NCI-H1436 (cell line): ENCODE measurements around the gene EPB41L1.
"Not testable (repeated sequence)": the region's sequence is repeated elsewhere in the genome, so short reads cannot be mapped to it uniquely, and the experiment has no call there.

ENCODE experiments used
- DNase-seq: peaks from one replicate; lab custom pipeline; 2025; lab: John Stamatoyannopoulos, UW

EPB41L1 gene

DNA sequence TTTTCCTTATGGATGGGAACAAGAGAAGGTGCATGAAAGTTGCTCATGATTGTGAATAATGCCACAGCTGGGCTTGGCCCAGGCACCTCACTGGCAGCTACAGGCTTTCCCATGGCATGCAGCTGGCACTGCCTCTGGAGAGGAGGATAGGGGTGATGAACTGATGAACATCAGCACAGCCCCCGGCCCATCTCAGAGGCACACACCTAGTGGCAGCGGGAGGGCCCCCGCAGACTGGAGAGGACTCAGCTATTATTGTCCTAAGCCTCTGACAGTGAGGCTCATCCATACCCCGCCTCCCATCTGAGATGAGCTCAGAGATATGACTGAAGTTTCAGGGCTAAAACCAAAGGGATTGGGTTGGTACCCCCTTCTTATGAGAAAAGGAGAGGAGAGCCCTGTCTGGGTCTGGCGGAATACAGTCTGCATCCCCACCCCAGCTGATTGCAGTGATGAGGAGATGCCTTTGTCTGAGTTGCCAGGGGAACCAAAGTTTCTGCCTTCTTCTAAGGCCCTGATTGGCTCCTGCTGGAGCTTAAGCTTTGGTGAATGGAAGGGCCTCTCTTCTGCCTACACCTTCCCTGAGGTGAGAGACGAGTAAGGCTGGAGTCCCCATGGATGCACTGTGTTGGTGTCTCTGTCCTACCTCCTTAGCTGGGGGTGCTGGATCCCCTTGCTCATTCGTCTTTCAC, 27.6 kb upstream of the EPB41L1 start:
- DNase-seq = no peak

DNA sequence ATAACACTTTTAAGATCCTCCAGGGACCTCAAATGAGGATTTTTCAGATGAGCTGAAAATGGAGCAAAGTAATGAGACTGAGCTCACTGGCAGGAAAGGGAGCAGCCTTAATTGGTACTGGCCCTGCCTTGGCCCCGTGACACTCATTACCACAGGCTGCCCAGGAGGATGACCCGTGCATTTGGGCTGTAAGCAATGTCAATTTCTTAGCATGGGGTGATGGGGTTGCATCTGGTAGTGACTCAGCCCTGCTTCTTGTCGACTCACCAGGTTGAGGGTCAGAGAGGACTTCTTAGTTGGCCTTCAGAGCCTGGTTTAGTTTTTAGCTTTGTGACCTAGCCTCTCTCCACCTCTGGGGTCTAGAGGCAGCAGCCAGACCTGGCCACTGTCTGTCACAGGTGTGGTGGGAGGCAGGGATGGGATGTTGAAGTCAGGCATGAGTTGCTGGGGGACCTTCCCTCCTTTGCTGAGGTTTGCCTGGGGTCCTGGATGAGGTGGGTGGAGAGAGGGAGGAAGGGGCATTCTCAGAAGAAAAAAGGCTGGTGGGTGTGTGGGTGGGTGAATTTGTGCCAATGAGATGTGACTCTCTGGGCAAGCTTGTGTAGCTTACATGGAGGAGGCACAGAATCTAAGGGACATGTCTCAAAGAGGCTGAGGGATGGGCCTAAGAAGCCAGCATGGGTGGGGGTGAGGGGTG, 25.9 kb upstream of the EPB41L1 start:
- DNase-seq = no peak

DNA sequence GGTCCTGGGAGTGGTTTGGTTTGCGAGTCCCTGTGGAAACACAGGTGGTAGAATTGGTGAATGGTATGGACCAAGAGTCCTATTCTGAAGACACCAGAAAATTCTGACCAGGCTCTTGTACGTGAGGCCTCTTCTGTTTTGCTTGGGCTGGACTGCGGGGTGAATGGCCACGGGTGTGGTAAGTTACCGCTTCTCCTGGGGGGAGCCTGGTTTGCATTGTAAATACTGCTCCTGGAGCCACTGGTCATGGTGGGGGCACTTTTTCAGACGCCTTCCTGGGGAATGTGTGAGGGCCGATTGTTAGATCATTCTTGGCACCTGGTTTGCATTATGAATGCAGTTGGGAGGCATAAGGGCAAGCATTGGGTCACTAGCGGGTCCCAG, 25.4 kb upstream of the EPB41L1 start:
- no peak for DNase-seq

DNA sequence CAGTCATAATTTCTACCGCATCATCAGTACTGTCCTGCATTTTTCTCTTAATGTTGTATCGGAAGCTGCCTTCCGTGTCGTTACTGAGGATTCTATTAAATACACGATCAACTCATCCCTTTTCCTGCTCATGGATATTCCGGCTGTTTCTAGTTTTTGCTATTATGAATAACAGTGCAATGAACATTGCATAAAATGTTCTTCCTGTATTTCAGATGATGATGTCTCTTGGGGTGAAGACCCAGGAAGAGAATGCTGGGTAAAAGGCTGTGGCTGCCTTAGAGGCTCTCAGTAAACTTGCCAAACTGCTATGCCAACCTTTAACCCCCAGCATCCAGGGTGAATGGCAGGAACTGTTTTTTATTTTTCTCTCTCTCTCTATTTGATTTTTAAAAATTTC, 24.1 kb upstream of the EPB41L1 start:
- no peak for DNase-seq

DNA sequence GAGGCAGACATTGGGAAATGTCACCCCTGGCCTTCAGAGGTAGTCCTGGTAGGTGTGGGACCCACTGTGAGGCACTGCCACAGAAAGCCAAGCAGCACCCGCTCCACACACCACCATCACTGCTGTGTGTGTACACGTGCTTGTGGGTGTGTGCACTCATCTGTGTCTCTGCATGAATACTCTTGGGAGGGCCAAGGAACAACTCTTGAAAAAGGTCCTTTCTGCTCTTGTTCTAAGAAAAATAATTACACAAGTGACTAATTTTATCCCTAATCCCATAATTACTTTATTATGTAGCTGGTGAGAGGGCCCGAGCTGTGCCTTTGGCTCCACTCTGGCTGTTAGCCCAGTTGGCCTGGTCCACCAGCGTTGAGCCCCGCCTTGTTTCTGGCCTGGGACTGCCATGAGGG, 21.7 kb upstream of the EPB41L1 start:
- DNase-seq = no peak

DNA sequence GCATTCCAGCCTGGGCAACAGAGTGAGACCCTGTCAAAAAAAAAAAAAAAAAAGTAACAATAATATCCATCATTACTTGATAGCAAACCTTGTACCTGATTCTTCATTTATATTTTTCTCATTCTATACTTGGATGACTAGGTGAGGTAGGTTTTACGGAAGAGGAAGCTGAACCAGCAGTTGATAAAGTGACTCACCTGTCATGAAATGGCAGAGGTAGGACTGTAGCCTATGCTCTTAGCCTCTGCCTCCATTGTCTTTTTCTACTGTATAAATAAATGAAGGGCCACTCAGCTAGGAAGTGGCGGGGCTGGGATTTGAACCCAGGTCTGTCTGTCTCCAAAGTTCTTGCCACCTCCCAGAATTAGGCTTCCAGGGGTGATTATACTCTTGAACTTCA, 20.7 kb upstream of the EPB41L1 start:
- no peak for DNase-seq

DNA sequence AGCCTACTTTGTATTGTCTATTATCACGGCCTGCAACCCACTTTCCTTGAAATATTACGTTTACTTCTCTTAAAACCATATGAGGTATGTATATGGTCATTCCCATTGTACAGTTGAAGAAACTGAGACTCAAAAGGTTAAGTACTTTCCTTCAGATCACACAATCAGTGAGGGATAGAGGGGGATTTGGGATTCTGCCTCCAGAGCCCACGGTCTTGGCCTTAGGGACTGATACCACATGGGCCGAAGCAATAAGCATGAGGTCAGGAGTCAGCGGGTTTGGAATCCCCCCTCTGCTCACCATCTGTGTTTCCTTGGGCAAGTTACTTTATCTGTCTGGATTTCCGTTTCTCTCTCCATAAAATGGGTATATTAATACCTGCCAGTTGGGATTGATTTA, 19.4 kb upstream of the EPB41L1 start:
- no peak for DNase-seq

DNA sequence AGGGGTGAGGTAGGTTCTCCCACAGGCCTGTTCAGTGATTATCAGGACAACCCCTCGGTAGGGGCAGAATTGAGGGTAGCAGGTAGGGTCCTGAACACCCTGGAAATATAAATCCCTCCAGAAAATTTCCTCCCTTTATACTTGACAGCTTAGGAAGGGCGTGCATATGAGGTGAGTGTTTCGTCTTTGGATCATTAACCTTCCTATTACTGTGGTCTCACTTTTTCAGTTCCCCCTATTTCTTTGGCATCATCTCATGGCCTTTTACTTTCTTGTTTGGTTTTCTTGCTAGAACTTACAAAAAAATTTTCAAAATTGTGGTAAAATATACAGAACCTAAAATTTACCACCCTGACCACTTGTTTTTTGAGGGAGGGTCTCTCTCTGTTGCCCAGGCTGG, 18.7 kb upstream of the EPB41L1 start:
- DNase-seq = no peak

DNA sequence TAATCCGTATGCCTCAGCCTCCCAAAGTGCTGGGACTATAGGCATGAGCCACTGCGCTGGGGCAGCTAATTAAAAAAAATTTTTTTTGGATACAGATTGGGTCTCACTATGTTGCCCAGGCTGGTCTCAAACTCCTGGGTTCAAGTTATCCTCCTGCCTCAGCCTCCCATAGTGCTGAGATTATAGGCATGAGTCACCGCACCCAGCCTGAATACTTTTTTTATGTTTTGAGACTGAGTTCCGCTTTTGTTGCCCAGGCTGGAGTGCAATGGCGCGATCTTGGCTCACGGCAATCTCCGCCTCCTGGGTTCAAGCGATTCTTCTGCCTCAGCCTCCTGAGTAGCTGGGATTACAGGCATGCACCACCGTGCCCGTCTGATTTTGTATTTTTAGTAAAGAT, 17.2 kb upstream of the EPB41L1 start:
- DNase-seq = not testable (repeated sequence)

DNA sequence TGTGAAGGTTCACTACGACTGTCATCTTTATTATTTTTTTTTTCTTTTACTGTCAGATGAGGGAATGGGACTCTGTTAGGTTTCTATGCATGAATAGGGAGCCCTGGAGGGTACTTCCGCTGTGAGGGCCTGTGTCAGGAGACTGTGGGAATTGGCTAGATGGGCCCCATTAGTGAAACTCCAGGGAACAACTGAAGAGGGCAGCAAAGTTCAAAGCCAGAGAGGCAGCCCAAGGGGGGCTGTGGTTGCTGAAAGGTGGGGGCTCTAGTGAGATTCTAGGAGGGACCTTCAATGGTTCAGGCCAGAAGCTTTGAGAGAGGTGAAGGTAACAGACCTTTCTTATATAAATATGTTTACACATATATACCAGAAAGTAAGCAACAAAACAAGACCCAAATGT, 13.2 kb upstream of the EPB41L1 start:
- DNase-seq = no peak

DNA sequence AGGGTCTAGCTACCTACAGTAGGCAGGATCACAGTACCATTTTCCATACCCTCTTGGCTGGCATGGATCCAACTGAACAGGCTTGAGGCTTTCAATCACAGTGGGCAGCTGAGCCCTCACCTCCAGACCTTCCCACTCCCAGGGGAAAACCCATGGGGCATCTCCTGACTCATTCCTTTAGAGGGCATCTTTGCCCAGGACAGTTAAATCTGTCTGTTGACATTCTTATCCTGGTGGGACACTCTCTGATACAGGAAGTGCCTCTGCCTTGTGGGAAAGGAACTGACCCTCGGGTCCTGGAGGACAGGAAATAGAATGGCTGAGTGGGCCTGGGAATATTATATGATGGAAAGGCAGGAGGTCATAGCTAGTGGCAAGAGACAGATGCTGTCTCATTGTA, 10.2 kb upstream of the EPB41L1 start:
- no peak for DNase-seq

DNA sequence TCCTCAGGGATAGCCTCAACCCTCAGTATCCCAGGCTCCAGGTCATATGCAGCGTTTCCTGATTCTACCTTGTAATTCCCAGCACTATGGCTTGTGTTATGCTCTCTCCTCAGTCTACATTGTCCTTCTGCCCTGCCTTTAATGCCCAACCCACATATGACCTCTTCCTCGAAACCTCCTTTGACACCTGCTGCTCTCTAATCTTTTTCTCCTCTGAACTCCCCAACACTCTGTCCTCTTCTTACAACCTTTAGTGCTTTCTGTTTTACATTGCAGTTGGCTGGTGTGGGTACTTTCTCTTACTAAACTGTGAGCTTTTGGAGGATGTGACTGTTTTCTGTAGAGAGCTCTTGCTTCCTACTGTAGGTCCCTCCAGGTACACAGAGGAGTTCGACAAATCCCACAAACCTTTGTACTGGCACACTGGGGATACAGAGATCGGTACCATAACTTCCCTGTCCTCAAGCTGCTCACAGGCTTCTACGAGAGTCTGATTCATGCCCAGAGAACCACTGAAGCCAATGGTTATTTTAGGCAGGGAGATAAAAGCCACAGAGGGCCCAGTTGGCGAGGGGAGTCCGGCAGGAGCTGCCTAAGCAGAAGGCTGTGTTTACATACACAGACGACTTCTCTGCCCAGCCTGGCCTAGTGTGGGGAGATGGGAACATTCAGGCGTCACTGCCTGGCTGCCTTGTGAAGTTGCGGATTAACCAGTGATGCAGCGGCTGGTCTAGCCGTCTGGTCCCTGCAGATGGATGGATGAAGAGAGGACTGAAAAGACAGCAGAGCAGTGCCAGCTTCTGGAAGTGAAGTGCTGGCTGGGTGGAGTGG, 8.4 kb upstream of the EPB41L1 start:
- DNase-seq = no peak

DNA sequence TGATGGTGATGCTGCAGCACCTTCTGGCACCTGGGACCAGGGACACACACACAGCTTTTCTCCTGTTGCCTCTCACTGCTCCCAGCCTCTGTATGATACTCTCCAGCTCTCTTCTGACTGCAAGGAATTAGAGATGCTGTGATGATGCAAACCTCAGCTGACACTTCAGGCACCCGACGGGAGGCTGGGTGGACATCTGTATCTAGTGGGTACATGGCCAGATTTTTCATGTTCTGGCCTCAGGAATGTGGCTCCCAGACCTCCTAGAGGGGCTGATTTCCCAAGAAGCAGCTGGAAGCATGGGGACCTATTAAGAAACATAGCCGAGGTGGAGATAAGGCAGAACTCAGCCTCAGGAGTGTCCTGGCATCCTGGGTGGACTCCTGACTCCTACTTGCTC, 6.8 kb upstream of the EPB41L1 start:
- no peak for DNase-seq

DNA sequence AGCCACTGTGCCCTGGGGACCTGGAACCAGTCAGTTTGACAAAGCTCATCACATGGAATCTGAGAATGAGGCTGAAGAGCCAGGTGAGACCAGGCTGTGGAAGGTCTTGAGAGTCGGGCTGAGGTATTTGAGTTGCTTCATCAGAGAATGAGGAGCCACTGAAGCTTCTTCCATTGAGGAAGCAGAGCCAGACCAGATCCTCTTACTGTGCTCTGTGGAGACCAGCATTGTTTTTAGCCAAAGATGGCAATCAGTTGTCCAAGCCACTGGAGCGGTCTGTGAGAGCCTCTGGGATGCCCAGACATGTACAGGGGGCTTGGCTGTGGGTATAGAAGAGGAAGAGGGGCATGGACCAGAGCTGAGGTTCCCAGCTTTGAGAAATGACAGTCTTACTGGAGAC, 6.1 kb upstream of the EPB41L1 start:
- DNase-seq = no peak

DNA sequence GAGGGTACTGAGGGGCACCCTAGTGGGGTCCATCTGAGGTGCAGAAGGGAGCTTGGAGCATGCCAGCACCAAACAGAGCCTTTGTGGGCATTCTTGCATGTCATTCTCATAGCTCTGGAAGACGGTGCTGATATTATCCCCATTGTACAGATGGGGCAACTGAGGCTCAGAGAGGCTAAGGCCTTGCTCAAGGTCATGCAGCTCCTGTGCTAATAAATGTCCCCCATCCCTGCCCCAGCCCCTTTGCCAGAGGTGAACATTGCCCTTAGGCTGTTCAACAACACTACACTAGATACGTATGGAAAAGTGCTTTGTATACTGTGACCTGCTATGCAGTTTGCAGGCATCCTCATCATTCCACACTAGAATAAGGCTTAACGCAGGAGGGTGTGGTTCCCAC, 5.5 kb upstream of the EPB41L1 start:
- DNase-seq = no peak

DNA sequence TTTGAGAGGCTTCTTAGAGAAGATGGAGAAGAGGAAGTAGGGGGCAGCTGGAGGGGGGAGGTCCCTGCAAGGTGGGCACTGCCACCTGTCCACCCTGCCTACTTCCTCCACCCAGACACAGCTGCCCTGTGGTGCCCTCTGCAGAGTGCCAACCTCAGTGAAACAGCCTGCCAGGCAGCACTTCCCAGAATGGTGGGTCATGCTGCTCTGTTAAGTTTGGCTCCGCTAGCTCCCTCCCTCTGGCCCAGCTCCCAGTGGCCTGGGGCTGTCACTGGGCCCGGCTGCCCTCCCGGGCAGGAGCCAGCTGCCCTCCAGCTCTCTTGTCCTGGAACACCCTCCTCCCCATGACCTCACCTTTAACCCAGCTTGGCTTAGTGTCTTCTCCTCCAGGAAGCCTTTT, 5.1 kb upstream of the EPB41L1 start:
- no peak for DNase-seq

DNA sequence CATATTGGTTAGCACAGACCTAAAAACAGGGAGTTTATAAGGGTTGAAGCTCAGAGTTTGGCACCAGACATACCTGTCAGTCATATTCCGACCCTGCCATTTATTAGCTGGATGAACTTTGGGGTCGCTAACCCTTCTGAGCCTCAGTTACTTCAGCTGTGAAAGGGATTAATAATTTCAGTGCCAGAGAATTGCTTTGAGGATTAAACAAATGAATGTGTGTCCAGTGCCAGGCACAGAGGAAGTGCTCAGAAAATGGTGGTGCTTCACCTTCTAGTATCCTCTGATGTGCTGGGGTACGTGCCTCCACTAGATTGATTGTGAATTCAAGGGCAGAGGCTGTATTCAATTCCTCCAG, 4.1 kb upstream of the EPB41L1 start:
- DNase-seq = no peak

DNA sequence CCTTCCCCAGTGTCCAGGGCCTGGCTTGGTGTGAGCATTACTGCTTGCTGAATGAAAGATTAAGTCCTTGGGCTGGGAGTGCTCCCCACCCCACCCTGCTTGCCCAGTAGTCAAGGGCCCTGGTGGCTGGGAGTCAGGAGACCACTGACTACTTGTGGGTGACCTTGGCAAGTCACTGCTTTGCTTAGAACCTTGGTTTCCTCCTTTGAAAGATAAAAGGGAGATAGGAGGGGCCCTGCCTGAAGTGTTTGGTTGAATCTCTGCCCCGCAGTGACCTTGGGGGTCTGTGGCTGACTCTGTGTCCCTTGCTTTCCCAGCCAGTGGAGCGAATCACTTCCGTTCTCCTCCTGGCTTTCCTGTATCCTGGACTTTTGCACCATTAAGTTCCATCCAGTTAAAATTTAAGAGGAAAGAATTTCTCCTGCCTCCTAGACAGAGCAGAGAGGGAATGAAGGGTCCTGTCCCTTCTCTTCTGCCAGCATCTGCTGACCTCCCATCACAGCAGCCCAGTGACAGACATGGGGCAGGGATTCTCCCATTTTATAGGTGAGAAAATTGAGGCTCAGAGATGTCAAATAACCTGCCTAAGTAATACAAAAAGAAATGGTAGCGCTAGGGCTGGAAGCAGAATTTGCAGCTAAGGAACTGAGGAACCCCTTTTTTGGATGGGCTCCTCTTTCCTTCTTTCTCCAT, 3.5 kb upstream of the EPB41L1 start:
- DNase-seq = no peak

DNA sequence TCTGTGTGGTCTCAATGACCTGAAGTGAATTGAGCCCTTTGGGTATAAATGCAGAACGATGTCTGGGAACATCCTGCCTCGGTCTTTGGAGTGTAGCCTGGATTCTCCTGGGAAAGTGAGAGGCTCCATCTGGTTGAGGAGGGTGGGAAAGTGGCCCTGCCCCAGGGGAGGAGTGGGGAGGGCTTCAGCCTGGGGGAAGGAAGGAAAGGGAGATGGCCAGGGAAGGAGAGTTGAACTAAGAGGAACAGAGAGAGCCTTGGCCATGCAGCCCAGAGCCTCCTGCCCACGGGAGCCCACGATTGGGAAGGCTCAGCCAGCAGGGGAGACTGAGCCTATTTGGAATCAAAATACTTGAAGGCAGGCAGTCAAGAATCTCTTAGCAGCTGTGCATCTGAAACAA, 2.3 kb upstream of the EPB41L1 start:
- DNase-seq = no peak

DNA sequence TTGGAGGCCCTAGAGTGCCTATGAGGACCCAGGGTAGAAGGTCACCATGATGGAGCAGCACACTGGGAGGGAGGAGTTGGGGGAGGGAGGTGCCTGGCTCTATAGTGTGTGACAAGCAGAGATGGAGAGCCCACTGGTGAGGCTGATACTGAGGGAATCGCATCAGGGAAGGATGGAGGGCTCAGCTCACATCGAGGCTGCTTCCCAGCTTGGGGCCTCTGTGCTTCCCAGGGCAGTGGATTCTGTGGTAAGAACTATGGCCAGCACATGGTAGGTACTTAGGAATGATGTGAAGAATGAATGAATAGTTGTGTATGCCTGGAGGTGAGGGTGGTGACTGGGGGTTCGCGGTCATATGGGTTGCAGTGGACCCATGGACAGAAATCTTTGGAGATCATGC, 1.3 kb upstream of the EPB41L1 start:
- no peak for DNase-seq

DNA sequence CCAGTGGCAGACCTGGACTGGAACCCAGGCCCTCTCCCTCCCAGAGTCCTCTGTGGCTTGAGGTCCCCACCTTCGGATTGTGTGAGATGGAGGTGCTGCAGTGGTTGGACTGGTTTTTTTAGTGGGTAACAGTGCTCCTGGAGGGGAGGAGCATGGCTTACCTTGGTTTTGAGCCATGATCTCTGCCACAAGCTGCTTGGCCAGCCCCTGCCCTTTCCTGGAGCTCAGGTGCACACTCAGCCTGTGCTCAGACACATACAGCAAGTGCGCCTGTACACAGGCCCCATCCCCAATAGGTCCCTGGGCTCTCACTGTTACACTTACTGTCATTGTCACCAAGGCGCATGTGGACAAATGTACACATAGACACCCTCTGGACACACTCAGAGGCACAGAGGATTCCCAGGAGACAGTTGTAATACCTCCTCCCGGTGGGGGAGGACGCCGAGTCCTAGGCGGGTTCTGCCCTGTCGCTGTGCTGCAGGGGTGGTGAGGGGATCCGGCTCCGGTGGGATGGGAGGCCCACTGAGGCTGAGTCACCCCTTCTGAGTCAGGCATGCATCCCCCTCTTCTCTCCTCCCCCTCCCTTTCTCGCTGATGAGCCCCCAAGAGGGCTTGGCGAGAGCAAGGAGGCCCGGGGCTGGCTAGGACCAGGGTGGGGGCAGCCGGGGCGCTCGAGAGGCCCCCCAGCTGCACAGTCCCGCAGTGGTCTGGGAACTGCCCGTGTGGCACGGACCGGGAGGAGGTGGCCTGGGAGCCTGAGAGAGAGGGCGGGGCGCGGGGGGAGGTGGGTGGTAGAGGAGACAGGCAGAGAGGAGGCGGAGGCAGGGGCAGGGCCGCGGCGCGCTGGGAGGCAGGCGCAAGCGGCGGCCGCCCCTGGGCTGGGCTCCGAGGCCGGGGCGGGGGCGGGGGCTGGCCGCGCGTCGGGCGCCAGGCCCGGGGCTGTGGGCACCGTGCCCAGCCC, 522 bp upstream of the EPB41L1 start:
- peak; percentile 68 for DNase-seq

DNA sequence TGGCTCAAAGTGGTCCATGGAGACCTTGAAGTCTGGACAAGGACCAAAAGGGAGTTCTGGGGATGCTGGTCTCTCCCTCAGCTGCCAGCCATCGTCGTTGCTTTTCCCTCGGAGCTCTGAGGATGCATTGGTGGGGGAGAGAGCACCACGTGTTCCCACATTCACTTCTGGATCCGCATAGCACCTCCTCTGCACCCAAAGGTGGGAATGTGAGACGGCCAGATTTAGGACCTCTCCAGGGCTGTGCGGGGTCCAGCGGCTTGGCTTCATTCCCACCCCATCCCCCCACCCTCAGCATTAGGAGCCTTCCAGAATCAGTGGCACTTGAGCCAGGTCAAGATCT, 1.1 kb downstream of the EPB41L1 start:
- no peak for DNase-seq
